ENCODE data around the gene ITGA3. TPM values are rescaled to one million over a fixed set of nuclear protein-coding genes. Genes with fewer than 3 reads are reported as not detected.

ITGA3 gene
- 1.4 and 3.3 TPM in 2 replicates for total RNA-seq (2021)
- Bru-seq, nascent RNA = percentile 21 among the genes with signal in this experiment
- BruChase-seq, experiment 1, labeled RNA remaining after a 2-hour chase = percentile 24 among the genes with signal in this experiment
- percentile 27 among the genes with signal in this experiment for BruChase-seq, experiment 2, labeled RNA remaining after a 6-hour chase
- long read RNA-seq, partial matches to known transcripts = 1 of 2 reads
- long read RNA-seq, other reads (novel, unspliced or antisense) = 1 of 2 reads

DNA sequence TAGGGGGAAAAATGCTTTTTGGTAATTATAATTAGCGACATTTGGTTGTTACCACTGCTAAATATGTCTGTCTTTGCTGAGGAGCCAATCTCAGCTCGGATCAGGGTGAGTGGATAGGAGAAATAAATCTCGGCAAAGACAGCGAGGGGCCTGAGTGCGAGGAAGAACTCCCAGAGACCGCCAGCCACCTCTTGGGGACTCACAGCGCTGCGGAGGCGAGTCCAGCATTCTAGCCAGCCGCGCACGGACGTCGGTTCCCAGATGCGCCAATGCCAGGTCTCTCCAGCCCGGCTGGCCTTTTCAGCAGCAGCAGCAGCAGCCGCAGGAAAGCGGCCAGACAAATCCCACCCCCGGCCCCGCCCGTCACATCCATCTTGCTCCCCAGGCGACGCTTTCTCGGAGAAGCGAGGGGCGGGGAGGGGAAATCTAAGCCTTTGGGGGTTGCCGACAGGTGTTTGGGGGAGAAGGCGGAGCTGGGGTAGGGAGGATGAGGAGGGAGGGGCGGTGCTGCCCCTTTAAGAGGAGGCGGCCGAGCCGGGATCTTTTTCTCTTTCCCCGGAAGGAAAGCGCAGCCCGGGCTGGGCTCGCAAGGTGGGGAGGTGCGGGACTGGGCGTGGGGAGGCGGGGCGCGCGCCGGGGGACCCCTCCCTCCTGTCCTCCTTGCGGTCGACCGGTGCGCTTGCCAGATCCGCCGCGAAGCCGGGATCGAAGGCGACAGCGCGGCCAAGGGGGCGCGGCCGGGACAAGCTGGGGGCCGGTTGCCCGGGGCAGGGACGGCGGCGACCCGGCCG, at the start of gene ITGA3:
ITGA3 (plus strand) TSS at position 685 of the 791 bp plus-strand sequence. CDS start 330 bp downstream, outside the sequence.
- intact Hi-C loops (cut with micrococcal nuclease; ENCODE audit: unreplicated experiment) = no loop called here
- POLR2A ChIA-PET (ENCODE audit: low non-redundant PET) = no interaction called here
- peak within 1 kb of the TSS; percentile 64 for H3K4me3 ChIP-seq (ENCODE audit: low read depth, low read length, poor library complexity, severe bottlenecking)
- peaks cover 9% of the 10 kb centered on the region for H3K4me1 ChIP-seq (ENCODE audit: insufficient read depth, low read length, poor library complexity, severe bottlenecking)
- TF ChIP-seq, protein P1, sequence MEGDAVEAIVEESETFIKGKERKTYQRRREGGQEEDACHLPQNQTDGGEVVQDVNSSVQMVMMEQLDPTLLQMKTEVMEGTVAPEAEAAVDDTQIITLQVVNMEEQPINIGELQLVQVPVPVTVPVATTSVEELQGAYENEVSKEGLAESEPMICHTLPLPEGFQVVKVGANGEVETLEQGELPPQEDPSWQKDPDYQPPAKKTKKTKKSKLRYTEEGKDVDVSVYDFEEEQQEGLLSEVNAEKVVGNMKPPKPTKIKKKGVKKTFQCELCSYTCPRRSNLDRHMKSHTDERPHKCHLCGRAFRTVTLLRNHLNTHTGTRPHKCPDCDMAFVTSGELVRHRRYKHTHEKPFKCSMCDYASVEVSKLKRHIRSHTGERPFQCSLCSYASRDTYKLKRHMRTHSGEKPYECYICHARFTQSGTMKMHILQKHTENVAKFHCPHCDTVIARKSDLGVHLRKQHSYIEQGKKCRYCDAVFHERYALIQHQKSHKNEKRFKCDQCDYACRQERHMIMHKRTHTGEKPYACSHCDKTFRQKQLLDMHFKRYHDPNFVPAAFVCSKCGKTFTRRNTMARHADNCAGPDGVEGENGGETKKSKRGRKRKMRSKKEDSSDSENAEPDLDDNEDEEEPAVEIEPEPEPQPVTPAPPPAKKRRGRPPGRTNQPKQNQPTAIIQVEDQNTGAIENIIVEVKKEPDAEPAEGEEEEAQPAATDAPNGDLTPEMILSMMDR (conservative IDR thresholded peaks at IDR 0.05; ENCODE audit: low read depth, low read length) = no peak
- TF ChIP-seq EZH2 (IDR thresholded peaks at IDR 0.05; ENCODE audit: borderline replicate concordance, low read depth, low read length, poor library complexity, severe bottlenecking) = peak; percentile 29
- peaks cover 24% of the 10 kb centered on the region for H3K27me3 ChIP-seq (replicated peaks; ENCODE audit: insufficient read depth, low read depth, low read length, poor library complexity)
- peak; percentile 50 for DNase-seq (ENCODE audit: low spot score)
- H3K36me3 ChIP-seq (ENCODE audit: insufficient read depth, low read length, poor library complexity, severe bottlenecking) = no peaks in the 10 kb centered on the region
- no peak within 1 kb of the TSS for H3K27ac ChIP-seq (ENCODE audit: low read depth, low read length, poor library complexity, severe bottlenecking)
- BruUV-seq (replicated peaks) = no TSS peak
- H3K9me3 ChIP-seq (ENCODE audit: low read depth, low read length, poor library complexity, severe bottlenecking) = no peaks in the 10 kb centered on the region
- CTCF ChIA-PET = interaction anchor here (0.6 kb wide), 1 partner anchor 45 kb away, joined by 3 read pairs; no protein-coding TSS in a partner anchor

DNA sequence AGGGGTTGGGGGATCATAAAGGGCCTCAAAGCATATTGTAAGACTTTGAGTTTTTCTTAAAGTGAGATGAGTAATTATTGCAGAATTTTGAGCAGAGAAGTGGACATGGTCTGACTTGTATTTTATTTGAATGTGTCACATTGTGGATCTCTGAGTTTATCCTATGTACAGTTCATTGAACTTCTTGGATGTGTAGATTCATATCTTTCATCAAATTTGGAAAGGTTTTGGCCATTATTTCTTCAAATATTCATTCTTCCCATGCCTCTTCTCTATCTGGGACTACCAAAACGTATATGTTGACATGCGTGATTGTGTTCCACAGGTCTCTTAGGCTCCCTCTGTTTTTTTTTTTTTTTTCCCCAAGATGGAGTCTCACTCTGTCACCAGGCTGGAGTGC, 46.6 kb upstream of the ITGA3 start:
- Histone ChIP-seq H3K4me3 (ENCODE audit: low read depth, low read length, poor library complexity, severe bottlenecking) (no peak overlapping the region), H3K4me1 (ENCODE audit: insufficient read depth, low read length, poor library complexity, severe bottlenecking) (no peaks in the 10 kb centered on the region), H3K27me3 (replicated peaks; ENCODE audit: insufficient read depth, low read depth, low read length, poor library complexity) (peaks cover 19% of the 10 kb centered on the region), H3K36me3 (ENCODE audit: insufficient read depth, low read length, poor library complexity, severe bottlenecking) (no peaks in the 10 kb centered on the region), H3K9me3 (ENCODE audit: low read depth, low read length, poor library complexity, severe bottlenecking) (peaks cover 9% of the 10 kb centered on the region), H3K27ac (ENCODE audit: low read depth, low read length, poor library complexity, severe bottlenecking) (no peak overlapping the region)
- POLR2A ChIA-PET (ENCODE audit: low non-redundant PET) = no interaction called here
- no peak for DNase-seq (ENCODE audit: low spot score)
- intact Hi-C loops (cut with micrococcal nuclease; ENCODE audit: unreplicated experiment) = no loop called here
- no TSS peak for BruUV-seq (replicated peaks)
- TF ChIP-seq, protein P1 (conservative IDR thresholded peaks at IDR 0.05; ENCODE audit: low read depth, low read length) = no peak
- no peak for TF ChIP-seq EZH2 (IDR thresholded peaks at IDR 0.05; ENCODE audit: borderline replicate concordance, low read depth, low read length, poor library complexity, severe bottlenecking)
- CTCF ChIA-PET = no interaction called here

DNA sequence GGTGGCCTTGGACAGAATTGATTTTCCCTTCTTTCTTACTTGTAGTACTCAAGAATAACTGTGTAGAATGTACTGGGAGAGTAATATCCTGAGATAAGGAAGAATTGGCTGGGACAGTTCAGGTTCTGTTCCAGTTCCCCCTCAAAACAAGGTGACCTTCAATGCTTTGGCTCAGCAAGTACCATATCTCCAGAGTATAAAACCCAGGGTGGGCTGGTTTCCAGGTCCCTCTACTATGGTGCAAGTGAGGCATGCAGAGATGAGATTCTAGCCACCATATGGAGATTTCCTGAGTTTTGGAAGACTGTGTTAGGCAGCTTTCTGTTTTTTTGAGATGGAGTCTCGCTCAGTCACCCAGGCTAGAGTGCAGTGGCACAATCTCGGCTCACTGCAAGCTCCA, 42.8 kb upstream of the ITGA3 start:
- DNase-seq (ENCODE audit: low spot score) = no peak
- CTCF ChIA-PET = no interaction called here
- no peak for TF ChIP-seq EZH2 (IDR thresholded peaks at IDR 0.05; ENCODE audit: borderline replicate concordance, low read depth, low read length, poor library complexity, severe bottlenecking)
- TF ChIP-seq, protein P1 (conservative IDR thresholded peaks at IDR 0.05; ENCODE audit: low read depth, low read length) = no peak
- H3K27me3 ChIP-seq (replicated peaks; ENCODE audit: insufficient read depth, low read depth, low read length, poor library complexity) = peaks cover 15% of the 10 kb centered on the region
- no peaks in the 10 kb centered on the region for H3K4me1 ChIP-seq (ENCODE audit: insufficient read depth, low read length, poor library complexity, severe bottlenecking)
- H3K27ac ChIP-seq (ENCODE audit: low read depth, low read length, poor library complexity, severe bottlenecking) = no peak overlapping the region
- no peak overlapping the region for H3K4me3 ChIP-seq (ENCODE audit: low read depth, low read length, poor library complexity, severe bottlenecking)
- intact Hi-C loops (cut with micrococcal nuclease; ENCODE audit: unreplicated experiment) = no loop called here
- peaks cover 9% of the 10 kb centered on the region for H3K9me3 ChIP-seq (ENCODE audit: low read depth, low read length, poor library complexity, severe bottlenecking)
- POLR2A ChIA-PET (ENCODE audit: low non-redundant PET) = no interaction called here
- H3K36me3 ChIP-seq (ENCODE audit: insufficient read depth, low read length, poor library complexity, severe bottlenecking) = no peaks in the 10 kb centered on the region
- BruUV-seq (replicated peaks) = no TSS peak

Measured in A673 (cell line).